Measurements from ENCODE around the gene FBXO44.

- TF ChIP-seq YY1 (IDR thresholded peaks at IDR 0.05; ENCODE audit: insufficient read depth, insufficient read length) (no peak), SUZ12 (IDR thresholded peaks at IDR 0.05; ENCODE audit: extremely low read depth, insufficient read depth, insufficient read length) (no peak)
Observed at GRCh38 chr1:11670747-11671146, 16.1 kb downstream of the FBXO44 start.

All from NT2/D1 (cell line).